ENCODE results near the gene RAB30.
A peak's percentile ranks its signal among the peaks of the same experiment; 100 is the strongest.

Gene RAB30

DNA sequence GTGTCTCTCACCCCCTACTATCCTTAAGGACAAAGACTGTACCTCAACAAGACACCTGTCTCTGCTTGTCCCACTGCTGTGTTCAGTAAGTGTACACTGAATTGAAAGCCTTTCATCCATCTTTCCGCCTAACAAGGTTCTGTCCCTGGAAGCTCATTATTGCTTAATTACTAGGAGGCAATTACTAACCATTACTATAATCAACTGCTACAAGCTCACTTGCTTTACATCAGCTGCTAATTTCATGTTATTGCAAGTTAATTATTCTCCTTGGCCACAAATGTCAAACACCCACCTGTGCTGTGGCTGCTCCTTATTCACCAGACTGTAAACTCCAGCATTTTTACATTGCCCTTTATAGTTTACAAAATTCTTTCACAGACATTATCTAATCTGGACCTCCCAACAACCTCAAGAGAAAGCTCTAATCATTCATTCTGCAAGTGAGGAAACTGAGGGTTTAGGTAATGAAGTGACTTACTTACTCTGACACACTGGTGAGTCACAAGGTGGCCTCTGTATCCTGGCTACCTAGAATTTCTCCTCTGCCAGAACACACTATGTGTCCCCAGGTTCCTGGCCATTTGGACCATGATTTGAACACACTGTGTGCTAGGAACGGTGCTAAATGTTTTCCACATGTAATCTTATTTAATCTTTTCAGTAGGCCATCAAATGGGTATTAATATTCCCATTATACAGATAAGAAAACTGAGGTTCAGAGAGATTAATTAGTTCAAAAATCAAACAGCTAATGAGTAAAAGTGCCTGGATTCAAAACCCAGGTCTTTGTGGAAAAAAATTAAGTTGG, 66.7 kb downstream of the RAB30 start:
- Histone ChIP-seq H3K4me3 (no peak overlapping the region), H3K9me3 (no peaks in the 10 kb centered on the region; the same call in 1 of the 2 replicates), H3K27me3 (ENCODE audit: low read depth) (no peaks in the 10 kb centered on the region), H3K36me3 (replicated peaks) (no peaks in the 10 kb centered on the region), H3K4me1 (peaks cover 7% of the 10 kb centered on the region)
- no peak for DNase-seq (ENCODE audit: low spot score in 2 of 2)
- in situ Hi-C loops (cut with MboI; ENCODE audit: low sequenced_read_pairs): no loop called here

DNA sequence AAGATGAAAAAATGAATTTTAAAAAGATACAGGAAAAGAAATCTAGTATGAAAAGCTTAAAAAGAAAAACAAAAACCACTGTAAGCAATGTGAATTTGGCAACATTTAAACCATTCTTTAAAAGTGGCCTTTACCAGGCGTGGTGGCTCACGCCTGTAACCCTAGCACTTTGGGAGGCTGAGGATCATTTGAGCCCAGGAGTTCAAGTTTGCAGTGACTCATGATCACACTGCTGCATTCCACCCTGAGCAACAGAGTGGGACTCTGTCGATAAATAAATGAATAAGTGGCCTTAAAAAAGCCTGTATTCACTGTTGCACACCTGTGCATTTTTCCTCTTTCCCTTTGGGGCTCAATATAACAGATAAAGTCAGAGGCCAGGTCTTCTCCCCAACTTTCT, 69.2 kb downstream of the RAB30 start:
- in situ Hi-C loops (cut with MboI; ENCODE audit: low sequenced_read_pairs): no loop called here

DNA sequence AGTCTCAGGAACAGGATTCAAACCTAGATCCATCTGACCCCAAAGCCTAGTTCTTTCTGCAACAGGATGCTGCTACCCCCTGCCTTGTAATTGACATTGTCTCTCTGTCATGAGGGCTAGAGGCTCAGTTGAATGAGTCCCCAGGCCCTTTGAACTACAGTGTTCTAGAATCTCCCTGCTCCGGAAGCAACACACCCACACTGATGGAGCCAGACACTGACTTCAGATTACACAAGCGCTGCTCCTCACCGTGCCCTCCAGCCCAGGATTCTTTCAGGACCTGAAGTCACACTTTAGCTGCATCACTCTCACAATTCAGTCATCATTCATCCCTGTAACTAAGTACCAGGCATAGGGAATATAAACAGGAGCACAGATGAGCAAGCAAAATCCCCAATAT, 69.6 kb downstream of the RAB30 start:
- Histone ChIP-seq H3K9me3 (no peaks in the 10 kb centered on the region), H3K4me1 (no peaks in the 10 kb centered on the region; the same call in 1 of the 2 replicates), H3K36me3 (replicated peaks) (no peaks in the 10 kb centered on the region), H3K27me3 (ENCODE audit: low read depth) (no peaks in the 10 kb centered on the region), H3K4me3 (no peak overlapping the region)
- in situ Hi-C loops (cut with MboI; ENCODE audit: low sequenced_read_pairs): no loop called here
- DNase-seq (ENCODE audit: low spot score in 2 of 2): no peak

More for the DNA sequence above, 69.2 kb downstream of the RAB30 start:
- Histone ChIP-seq H3K4me1 (peaks cover under 1% of the 10 kb centered on the region), H3K36me3 (replicated peaks) (no peaks in the 10 kb centered on the region), H3K27me3 (ENCODE audit: low read depth) (no peaks in the 10 kb centered on the region), H3K9me3 (no peaks in the 10 kb centered on the region), H3K4me3 (no peak overlapping the region)
- DNase-seq (ENCODE audit: low spot score in 2 of 2): no peak

DNA sequence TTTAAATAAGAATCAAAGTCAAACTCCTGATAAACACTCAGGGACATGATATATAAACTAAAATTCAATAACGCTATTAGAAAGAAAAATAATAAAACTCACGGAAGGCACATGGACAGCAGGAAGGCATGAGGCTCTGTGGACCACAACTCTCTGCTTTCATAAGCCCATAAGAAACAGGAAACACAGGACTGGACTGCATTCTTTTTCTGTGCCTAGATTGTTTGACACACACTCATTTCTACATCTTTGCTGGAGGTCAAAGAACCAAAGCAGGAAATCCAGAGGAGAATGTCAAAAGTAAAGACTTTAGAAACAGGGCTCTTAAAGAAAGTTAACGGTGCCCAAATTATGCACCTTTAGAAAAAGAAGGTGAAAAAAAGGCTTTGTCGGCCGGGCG, 71.3 kb downstream of the RAB30 start:
- no peaks in the 10 kb centered on the region for H3K27me3 ChIP-seq (ENCODE audit: low read depth)
- H3K4me1 ChIP-seq: no peaks in the 10 kb centered on the region
- no peak for DNase-seq (ENCODE audit: low spot score in 2 of 2)
- no peaks in the 10 kb centered on the region for H3K9me3 ChIP-seq
- H3K4me3 ChIP-seq: no peak overlapping the region
- in situ Hi-C loops (cut with MboI; ENCODE audit: low sequenced_read_pairs): no loop called here
- no peaks in the 10 kb centered on the region for H3K36me3 ChIP-seq (replicated peaks)

DNA sequence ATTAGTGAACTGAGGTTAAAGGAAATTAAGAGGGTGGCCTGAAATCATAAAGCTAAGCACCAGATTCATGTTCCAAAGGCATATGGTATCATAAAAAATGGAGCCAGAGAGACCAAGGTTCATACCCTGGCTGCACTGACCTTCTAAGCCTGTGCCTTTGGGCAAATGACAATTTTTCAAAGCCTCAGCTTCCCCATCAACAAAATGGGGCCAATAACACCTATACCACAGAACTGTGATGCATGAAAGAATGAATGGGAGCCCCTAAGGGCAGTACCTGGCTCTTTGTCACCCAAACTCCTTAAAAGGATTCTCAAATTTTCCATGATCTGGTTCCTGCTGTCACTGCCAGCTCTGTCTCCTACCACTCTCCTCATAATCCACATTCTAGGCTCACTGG, 72.5 kb downstream of the RAB30 start:
- in situ Hi-C loops (cut with MboI; ENCODE audit: low sequenced_read_pairs): no loop called here
- Histone ChIP-seq H3K9me3 (no peaks in the 10 kb centered on the region), H3K4me3 (no peak overlapping the region), H3K27me3 (ENCODE audit: low read depth) (no peaks in the 10 kb centered on the region), H3K4me1 (no peaks in the 10 kb centered on the region), H3K36me3 (replicated peaks) (no peaks in the 10 kb centered on the region)
- DNase-seq (ENCODE audit: low spot score in 2 of 2): no peak

DNA sequence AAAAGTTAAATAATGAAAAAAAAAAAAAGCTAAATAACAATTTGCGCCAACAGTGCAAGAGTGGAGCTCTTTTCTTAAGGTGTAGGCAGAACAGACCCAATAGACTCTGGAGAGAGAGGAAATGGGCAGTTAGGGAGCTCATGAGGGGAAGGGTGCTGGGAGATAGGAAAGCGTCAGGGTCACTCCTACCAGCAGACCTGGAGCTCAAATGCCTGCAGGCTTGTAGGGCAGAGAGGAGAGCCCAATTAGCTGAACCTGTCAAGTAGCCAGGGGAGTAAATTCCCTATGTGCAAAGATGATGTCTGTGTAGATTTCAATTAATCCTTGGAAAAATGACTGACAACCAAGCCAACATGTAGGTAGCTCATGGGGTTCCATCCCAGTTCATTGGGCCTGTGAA, 73.0 kb downstream of the RAB30 start:
- H3K36me3 ChIP-seq (replicated peaks): no peaks in the 10 kb centered on the region
- in situ Hi-C loops (cut with MboI; ENCODE audit: low sequenced_read_pairs): no loop called here
- H3K27me3 ChIP-seq (ENCODE audit: low read depth): no peaks in the 10 kb centered on the region
- H3K4me1 ChIP-seq: no peaks in the 10 kb centered on the region
- H3K4me3 ChIP-seq: no peak overlapping the region
- H3K9me3 ChIP-seq: no peaks in the 10 kb centered on the region
- no peak for DNase-seq (ENCODE audit: low spot score in 2 of 2)

DNA sequence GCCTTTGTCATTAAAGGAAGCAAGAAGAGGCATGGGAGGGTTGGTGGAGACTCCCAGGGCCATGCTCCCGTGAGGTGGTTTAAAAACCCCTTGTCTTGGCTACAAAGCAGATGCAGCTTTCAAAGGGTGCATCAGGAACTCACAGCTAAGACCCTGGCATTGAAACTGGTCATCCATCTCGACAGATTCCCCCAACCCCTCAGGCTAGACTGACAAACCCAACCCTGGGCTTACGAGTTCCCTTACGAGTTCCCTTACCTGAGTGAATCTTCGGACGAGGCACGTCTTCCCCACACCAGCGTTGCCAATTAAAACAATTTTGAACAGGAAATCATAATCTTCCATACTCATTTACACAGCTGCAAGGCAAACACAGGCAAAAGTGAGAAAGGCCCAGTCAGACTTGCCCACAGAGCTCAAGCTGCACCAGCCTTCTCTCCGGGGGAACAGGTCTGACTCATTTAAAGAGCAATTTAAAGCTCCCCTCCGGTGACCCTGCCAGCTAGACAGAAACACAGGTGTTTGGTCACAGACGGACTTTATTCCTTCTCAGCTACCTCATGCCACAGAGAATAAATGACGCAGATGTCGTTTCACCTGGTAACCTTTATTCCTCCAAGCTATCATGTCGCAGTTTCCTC, 74.6 kb downstream of the RAB30 start:
- Histone ChIP-seq H3K4me1 (no peaks in the 10 kb centered on the region), H3K4me3 (no peak overlapping the region), H3K36me3 (replicated peaks) (no peaks in the 10 kb centered on the region), H3K27me3 (ENCODE audit: low read depth) (no peaks in the 10 kb centered on the region), H3K9me3 (no peaks in the 10 kb centered on the region)
- no peak for DNase-seq (ENCODE audit: low spot score in 2 of 2)
- in situ Hi-C loops (cut with MboI; ENCODE audit: low sequenced_read_pairs): no loop called here

DNA sequence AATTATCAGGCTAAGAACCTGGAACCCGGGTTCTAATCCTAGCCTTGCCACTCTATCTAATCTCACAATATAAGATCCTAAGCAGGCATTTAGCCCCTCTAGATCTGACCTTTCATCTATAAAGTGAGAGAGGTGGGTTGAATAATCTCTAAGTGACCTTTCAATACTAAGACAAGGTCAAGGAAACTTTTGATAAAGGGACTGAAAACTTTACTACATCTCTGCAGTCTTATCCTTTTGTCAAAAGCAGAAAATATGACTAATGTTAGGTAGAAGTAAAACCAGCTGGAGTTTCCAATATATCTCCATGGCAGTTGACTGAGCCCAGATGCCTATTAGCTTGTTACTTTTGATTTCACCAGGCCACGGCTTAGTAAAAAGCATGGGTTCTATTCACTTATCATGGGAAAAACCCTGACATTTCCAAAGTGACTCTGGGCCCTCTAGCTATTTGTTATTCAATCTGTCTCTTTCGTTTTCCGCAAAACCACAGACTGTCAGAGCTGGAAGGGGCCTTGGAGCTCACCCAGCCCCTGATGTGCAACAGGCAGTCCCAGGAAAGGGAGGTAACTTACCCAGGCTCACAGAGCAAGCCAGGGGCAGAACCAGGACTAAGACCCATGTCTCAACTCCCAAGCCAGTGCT, 75.8 kb downstream of the RAB30 start:
- H3K4me3 ChIP-seq: no peak overlapping the region
- no peaks in the 10 kb centered on the region for H3K36me3 ChIP-seq (replicated peaks)
- DNase-seq (ENCODE audit: low spot score in 2 of 2): no peak
- no peaks in the 10 kb centered on the region for H3K27me3 ChIP-seq (ENCODE audit: low read depth)
- no peaks in the 10 kb centered on the region for H3K4me1 ChIP-seq
- in situ Hi-C loops (cut with MboI; ENCODE audit: low sequenced_read_pairs): no loop called here
- no peaks in the 10 kb centered on the region for H3K9me3 ChIP-seq

DNA sequence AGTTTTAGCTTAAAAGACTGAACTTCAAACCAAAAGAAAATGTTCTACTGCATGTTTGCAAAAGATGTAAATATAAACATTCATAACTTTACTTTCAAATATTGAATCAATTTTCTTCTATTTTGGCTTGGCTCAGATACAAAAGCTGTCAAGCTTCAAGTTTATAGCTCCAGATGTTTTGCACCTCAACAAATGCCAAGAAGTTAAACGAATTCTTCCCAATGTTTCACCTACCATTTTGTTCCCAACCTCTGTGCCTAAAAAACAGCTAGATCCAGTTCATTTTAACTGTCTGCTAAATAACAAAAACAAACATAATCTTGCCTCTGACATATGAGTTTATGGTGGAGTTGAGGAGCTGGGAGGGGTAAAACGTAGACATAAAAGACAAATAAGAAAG, 76.5 kb downstream of the RAB30 start:
- Histone ChIP-seq H3K36me3 (replicated peaks) (no peaks in the 10 kb centered on the region), H3K4me1 (peaks cover 2% of the 10 kb centered on the region), H3K9me3 (no peaks in the 10 kb centered on the region), H3K4me3 (no peak overlapping the region), H3K27me3 (ENCODE audit: low read depth) (no peaks in the 10 kb centered on the region)
- no peak for DNase-seq (ENCODE audit: low spot score in 2 of 2)
- in situ Hi-C loops (cut with MboI; ENCODE audit: low sequenced_read_pairs): no loop called here

DNA sequence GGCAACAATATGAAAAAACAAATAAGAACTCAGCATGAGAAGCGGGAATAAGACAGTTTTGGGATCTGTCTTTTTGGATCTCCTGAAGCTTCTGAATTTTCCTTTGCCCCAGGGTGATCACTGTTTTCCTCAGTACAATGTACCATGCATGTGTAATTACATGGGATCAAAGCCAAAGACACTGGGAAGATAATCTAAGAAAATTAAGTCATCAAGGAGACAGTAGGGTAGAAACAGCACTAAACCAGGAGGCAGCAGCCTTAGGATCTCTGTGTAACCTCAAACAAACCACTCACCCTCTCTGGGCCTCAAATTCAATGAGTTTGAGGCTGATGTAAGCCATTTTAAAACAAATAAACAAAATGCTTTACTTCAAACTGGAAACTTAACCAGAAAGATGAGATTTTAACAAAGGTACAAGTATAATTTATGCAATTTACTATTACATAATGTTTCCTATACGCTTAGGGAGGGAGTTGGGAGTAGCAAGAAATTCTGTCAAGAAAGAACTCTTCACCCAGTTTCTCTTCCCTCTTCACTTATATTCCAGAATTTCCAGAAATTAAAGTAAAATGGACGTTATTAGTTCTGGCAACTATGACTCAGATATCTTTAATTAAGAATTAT, 77.0 kb downstream of the RAB30 start:
- H3K4me1 ChIP-seq: peaks cover 7% of the 10 kb centered on the region
- no peak for DNase-seq (ENCODE audit: low spot score in 2 of 2)
- H3K9me3 ChIP-seq: no peaks in the 10 kb centered on the region
- H3K27me3 ChIP-seq (ENCODE audit: low read depth): no peaks in the 10 kb centered on the region
- in situ Hi-C loops (cut with MboI; ENCODE audit: low sequenced_read_pairs): no loop called here
- H3K36me3 ChIP-seq (replicated peaks): no peaks in the 10 kb centered on the region
- no peak overlapping the region for H3K4me3 ChIP-seq

DNA sequence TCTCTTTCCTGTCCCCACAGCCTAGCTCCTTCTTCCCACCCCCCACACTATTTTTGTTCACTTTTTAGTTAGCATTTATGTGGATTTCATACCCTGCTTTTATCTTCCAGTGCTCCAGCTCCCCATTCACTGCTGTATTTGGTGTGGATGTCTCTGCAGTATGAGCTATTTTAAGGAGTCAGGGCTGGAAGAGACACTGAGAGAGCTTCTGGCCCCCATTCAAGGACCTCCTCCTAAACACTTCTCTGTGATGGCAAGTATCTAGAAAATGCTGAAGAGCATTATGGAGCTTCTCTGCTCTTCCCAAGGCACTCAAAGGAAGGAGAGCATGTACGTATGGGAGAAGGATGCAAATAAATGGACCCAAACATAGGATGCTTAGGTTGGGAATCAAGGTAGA, 79.5 kb downstream of the RAB30 start:
- Histone ChIP-seq H3K9me3 (no peaks in the 10 kb centered on the region), H3K4me3 (no peak overlapping the region), H3K4me1 (peaks cover 7% of the 10 kb centered on the region), H3K36me3 (replicated peaks) (no peaks in the 10 kb centered on the region), H3K27me3 (ENCODE audit: low read depth) (no peaks in the 10 kb centered on the region)
- in situ Hi-C loops (cut with MboI; ENCODE audit: low sequenced_read_pairs): no loop called here
- no peak for DNase-seq (ENCODE audit: low spot score in 2 of 2)

DNA sequence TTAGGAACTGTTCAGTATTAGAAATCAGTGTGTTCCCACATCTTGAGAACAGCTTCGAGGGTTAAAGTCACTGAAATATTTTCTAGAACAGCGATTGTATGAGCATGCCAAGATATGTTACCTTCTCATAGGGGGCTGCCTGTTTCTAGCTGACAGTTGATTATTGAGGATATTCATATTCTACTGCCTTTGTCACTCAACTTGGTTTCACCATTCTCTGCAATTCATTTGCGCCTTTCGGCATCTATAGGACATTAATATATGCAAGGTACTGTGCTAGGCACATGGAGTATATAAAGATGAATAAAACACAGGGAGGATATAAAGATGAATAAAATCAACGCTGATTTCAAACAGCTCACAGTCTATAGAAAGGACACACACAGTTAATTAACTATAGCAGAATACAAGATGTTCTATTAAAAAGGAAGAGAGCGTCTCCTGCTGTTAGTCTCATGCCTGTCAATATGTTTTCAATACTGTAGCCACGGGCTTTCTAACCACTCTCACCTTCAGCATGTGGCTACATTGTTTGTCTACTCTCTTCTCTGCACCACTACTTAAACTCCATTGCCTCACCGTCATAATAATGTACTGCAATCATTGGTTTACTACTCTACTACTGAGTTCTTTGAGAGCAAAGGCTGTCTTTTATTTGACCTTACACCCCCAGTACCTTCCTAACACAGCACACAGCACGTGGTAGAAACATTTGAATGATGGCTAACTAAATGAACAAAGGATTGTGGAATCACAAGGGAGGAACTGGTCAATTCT, 81.9 kb downstream of the RAB30 start:
- in situ Hi-C loops (cut with MboI; ENCODE audit: low sequenced_read_pairs): no loop called here
- peak in 1 of 2 experiments; percentile 25 for DNase-seq (ENCODE audit: low spot score in 2 of 2)
- Histone ChIP-seq H3K36me3 (replicated peaks) (no peaks in the 10 kb centered on the region), H3K9me3 (no peaks in the 10 kb centered on the region), H3K4me1 (peaks cover 7% of the 10 kb centered on the region), H3K27me3 (ENCODE audit: low read depth) (no peaks in the 10 kb centered on the region), H3K4me3 (no peak overlapping the region)

DNA sequence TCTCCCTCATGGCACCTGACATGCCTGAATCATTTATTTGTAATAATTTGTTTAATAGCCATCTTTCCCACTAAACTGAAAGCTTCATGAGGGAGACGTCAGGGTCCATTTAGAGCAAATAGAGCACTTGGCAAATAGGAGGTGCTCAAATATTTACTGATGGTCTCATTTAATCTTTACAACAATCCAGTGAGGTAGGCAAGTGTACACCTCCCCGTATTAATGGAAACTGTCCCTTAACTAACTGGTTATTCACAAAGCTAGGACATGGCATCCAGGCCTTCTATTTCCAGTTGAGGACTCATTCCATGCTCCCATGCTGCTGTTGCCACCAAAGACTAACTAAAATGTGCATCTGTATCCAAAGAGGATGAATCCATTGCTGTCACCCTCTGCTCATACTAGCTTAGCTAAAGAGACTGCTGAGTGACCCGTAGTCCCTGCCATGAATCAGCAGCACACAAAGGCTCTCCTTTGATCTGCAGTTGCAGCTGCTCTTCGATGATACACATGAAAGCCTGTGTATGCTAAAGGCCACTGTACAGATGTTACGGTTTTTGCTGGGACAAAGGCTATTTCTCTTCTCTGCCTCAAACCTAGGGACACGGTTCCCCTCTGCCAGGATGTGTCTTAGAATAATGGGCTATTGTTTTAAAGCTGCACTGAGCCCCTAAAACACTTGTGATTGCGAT, 82.6 kb downstream of the RAB30 start:
- Histone ChIP-seq H3K4me3 (no peak overlapping the region), H3K27me3 (ENCODE audit: low read depth) (no peaks in the 10 kb centered on the region), H3K9me3 (no peaks in the 10 kb centered on the region), H3K36me3 (replicated peaks) (no peaks in the 10 kb centered on the region), H3K4me1 (peaks cover 7% of the 10 kb centered on the region)
- in situ Hi-C loops (cut with MboI; ENCODE audit: low sequenced_read_pairs): no loop called here
- DNase-seq (ENCODE audit: low spot score in 2 of 2): no peak
